IPS DF 19.7 (cell line): ENCODE data around the gene GNAS.
A peak's percentile ranks its signal among the peaks of the same experiment; 100 is the strongest.
"Not testable (repeated sequence)": the region's sequence is repeated elsewhere in the genome, so short reads cannot be mapped to it uniquely, and the experiment has no call there.

Experiments
- DNase-seq: peaks from one replicate; pipeline ENCODE4 v3.0.0-alpha.2; 2013; ENCODE audit warnings: low read depth, low spot score

GNAS gene

DNA sequence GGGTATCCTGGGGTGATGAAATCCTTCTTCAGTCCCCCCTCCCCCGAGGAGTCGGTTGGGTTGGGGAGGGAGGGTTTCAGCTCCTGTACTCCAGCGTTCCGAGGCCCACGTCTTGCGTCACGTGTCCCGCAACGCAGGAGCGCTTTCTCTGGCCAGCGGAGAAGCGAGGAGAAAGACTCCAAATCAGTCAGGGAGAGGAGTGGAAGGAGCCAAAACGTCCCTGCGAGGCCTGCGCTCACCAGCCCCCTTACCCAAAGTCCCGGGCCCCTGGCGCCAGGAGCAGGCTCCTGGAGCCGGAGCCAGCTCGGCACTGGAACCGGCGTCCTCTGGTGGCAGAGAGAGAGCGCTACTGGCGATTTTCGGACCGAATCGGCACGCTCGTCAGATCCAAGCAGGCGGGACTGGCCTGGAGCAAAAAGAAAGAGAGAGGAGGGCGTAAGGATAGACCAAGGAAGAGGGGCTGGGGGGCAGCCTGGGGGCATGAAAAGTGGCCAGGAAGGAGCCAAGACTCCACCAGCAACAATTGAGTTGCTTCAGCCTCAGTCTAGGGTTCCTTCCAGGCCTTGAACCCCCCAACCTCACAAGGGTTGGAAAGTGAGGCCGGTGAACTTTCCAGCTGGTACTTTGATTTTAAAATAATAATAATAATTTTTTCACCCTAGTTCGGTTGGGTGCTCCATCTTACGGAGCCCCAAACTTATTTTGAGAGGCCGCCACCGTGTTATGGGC is at the start of gene GNAS:
GNAS (plus strand) TSS at position 174 of the 729 bp plus-strand sequence.
- DNase-seq, result peak; percentile 72

DNA sequence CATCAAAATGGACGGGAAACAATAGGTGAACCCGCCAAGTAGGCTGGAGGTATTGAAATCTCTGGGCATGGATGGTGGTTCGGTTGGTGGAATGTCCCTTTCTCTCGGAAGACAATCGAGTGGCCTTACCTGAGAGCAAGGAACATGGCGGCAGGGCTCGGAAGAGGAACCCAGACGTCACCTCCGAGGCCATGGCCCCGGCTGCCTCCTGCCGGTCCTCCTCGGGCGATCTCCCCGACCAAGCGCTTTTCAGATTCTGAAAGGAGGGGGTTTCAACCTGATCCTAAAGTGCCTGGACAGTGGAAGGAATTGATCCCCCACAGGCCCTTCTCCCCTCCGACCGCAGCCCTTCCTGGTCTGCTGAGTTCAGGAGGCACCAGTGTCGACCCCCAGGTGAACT is 49.0 kb upstream of the GNAS start:
- DNase-seq, result no peak

DNA sequence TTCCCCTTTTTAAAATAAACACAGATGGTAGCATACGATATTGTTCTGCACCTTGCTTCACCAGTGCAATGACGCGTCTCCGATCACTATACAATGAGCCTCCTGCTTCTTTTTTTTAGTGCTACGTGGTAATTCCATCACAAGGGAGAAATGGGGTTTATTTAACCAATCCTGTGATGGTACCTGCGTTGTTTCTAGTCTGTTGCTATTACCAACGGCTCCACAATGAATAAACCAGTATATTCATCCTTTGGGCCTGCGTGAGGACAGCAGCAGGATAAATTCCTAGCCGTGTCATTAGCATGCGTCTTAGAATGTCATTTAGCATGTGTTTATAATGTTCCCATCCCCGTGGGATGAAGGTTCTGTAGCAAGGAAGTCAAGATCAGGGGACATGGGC is 44.7 kb upstream of the GNAS start:
- no peak for DNase-seq

DNA sequence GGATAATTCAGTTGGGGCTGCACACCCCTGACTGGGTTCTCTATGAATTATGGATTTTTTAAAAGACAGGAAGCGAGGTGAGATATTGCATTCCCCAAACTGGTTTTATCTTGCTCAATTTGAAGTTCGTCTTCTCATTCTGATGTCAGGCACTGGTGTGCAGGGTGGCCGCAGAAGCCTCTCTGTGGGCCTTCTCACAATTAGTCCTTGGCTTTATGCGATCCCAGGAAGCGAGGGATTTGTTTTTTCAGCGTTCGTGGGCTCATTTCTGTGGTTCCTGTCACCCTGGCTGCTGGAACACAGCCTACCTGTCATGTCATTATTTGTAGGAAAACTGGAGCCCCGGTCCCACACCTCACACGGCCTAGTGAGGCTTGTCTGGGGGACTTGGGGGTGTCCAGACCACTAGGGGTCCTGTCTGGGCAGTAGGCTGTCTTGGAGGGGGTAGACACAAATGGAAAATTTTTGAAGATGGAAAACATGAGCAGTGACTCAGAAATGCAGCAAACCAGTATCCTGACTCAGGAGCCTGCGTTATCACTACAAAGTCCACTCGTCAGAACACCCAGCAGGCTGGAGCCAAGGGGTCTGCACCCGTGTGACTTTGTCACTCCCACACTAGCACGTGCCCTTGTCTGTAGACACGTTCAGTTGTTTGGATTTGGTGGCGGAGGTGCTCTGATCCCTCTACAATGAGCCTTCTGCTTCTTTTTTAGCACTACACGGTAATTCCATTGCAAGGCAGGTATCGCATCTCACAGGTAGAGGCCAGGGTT is 44.1 kb upstream of the GNAS start:
- no peak for DNase-seq

DNA sequence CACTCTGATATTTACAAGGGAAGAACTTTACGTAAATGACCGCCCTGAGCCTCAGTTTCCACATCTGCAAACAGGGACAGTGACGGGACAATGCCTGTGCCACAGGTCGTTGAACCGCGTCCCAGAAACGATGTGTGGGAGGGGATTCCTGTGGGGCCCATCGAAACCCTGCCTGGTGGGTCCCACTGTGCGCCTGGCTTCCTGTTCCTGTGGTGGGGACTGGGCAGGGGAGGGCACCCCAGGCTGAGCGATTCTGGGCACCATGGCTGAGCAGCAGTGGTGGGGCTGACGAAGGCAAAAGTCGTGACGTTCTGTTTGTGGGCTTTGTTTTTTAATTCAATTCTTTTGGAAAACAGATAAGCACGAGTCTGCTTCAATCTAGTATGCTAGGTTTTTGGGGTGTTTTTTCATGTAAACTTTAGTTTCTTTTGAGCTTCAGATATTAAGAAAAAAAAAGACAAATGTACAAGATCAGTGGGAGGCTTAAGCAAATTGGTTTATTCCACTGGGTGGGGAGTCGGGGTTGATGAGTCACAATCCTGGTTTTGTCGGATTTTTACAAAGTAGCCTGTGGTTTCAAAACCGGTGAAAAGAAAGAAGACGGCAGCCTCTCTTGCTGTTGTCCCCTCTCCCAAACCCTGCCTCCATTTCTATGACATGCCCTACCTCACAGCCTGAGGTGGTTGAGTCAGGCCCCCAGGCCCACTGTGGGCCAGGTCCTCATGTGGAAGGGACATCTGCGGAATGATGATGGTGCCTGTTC is 42.2 kb upstream of the GNAS start:
- DNase-seq, result no peak

DNA sequence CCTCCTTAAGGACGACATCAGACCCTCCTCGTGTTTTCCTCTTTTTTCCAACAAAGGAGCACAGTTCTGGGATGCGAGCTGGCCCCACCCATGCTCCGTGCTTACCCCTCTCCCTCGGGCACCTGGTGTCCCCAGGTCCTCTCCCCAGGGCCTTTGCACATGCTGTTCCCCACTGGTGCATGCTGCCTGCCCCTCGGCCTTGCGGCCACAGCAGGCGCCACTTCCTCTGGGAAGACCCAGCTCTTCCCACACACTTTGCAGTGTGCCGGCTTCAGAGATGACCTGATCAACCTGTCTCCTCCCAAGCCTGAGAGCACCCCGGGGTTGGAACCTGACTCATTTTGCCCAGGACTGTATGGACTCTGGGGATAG is 41.7 kb upstream of the GNAS start:
- DNase-seq, result no peak

DNA sequence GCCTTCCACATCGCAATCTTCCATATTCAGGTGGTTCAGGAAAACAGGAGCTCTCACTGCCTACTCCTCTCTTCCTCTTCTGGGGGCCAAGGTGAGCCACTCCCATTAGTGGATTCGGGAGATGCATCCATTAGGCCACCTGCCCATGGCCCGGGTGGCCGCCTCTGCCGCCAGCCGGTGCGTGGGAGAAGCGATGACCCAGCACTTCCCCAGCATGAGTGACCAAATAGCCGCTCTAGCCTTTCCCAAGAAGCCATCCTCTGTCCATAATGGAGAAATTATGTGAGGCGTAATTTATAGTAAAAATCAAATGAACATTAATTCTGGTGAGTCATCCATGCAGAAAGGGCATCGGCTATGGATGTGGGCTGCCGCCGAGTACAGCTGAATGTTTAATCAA is 41.2 kb upstream of the GNAS start:
- DNase-seq, result no peak

DNA sequence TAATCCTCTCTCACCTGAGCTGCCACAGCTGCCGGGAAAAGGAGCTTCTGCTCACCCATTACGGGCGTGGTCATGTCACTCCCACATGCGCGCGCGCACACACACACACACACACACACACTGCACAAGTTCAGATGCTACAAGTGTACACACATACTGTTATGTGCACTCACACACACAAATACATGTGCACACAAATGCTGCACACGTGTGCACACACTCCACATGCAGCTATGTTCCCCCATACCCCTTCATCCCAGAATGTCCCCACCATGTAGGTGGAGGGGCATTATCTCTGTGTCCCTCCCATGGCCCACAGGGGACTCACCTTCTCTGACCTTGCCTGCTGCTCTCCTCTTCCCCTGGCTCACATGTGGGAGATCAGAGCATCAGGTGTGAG is 39.1 kb upstream of the GNAS start:
- DNase-seq, result no peak

DNA sequence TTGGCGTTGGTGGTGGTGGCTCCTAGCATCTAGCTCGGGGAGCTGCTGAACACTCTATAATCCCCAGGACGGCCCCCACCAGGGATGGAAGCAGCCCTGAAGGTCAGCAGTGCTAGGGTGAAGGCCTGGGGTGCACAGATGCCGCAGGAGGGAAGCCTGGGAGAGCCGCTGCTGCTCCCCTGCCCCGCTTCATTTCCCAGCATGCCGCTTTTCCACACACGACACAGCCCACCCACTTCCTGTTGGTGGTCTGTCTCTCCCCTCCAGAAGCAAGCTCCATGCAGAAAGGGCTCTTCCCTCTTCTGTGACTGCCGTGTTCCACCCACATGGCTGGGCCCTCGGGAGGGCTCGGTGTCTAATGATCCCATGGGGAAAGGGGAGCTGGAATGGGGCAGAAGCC is 37.1 kb upstream of the GNAS start:
- DNase-seq, result no peak

DNA sequence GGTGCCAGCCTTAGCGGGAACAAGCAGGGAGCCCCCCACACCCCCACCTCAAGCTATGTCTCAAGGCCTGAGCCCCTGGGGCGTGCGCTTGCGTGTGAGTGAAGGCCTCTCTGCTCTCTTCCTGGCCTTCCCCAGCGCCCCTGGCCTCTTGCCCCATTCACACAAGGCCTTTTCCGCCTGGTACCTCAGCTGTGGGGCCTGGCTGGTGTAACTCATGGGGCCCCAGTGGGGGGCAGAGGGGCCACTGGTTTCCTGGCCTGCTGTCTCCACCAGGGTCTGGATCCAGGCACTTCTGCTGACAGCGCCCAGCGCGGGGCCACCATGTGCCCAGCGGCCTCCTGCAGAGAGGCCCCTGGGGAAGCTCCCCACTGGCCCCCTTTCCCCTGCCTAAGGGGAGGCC is 36.5 kb upstream of the GNAS start:
- no peak for DNase-seq

DNA sequence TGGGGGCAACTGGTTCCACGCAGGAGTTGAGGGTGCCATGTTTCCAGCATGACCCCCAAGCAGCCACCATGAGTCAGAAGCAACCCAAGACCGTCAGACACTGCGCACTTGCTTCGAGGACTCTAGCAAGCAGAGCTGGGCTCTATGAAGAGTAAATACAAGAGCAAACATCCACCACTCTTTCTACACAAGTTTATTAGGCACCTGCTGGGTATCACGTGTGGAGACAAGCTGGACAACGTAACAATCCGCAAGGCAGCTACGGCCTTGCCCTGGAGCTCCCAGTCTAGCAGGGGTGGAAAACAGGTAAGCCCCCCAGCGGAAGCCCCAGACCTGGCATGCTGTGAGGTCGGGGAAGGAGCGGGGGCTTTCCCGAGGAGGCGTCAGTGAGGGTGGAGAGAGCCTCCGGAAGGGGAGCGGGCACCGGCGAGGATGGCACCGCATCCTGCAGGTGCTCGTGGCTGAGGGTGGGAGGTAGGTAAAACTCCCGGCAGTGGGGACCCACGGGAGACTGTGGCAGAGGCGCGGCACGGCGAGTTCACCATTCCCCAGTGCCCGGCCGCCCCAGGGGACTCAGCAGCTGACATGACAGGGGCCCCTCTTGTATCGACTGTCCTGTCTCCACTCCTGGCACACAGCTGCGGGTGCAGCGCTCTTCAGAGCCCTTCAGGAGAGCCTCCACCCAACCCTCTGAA is 35.4 kb upstream of the GNAS start:
- DNase-seq, result no peak

DNA sequence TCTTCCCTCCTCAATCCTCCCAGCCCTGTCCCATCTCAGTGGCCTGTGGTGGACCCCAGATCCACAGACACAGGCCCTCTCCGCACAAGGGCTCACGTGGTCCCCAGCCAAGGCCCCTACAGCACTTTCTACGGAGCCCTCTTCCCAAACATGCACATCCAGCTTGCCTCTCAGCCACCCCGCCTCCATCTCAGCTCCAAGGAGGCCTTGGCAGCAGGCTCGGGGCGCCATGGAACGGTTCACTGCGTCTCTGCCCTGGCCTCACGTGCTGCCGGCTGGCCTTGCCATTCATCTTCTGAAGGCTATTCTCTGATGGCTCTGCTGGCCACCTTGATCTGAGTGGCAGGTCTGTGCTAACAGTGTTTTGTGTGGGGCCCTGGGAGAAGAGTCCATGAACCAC is 34.8 kb upstream of the GNAS start:
- no peak for DNase-seq

DNA sequence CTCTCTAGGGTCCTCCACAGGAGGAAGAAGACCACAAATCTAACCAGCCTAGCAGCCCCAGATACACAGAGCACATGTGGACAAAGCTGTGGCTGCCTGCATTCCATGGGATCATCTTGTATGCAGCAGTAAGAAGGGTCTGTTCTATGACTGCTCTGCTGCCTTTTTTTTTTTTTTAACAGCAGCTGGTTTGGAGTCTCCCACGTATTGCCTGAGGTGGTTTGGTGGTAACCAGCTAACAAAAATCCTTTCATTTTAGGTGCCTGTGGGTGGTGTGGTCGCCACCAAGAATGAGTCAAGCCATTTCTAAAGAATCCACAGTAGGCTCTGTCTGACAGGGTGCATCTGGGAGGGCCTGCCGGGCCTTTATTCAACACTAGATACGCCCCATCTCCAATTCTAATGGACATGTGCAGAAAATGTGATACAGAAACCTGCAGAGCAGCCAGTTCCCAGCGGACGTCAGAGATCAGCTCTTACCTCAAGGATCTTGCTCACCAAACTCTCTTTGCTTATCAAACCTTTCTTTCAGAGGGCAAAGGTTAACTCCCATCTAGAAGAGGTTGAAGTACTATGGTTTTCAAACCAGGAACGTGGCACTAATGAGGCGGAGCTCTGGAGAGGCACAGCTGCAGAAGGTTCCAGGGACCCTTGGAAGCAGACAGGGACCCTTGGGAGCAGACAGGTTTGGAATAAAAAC is 33.8 kb upstream of the GNAS start:
- no peak for DNase-seq

DNA sequence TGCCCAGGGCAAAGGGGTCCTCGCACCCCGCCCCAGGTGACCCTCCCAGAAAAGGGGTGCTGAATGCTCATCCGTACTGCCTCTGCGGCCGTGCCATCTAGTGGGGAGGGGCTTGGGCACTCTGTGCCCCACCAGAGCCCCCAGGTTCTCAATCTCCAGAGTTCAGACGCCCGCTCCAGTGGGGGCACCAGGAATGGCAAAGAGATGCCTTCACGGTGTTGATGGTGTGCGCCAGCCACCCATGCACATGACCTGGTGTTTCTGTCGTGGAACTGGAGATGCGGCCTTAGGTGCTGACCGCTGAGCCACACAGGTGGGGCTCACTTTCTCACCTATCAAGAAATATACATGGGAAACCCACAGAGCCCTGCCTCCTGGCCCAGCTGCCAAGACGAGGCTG is 32.6 kb upstream of the GNAS start:
- DNase-seq, result no peak

DNA sequence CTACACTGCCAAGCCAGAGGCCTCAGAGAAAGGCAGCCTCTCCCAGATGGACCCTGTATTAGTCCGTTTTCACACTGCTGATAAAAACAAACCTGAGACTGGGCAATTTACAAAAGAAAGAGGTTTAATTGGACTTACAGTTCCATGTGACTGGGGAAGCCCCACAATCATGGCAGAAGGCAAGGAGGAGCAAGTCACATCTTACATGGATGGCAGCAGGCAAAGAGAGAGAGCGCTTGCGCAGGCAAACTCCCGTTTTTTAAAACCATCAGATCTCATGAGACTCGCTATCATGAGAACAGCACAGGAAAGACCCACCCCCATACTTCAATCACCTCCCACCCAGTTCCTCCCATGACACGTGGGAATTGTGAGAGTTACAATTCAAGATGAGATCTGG is 32.0 kb upstream of the GNAS start:
- not testable (repeated sequence) for DNase-seq

DNA sequence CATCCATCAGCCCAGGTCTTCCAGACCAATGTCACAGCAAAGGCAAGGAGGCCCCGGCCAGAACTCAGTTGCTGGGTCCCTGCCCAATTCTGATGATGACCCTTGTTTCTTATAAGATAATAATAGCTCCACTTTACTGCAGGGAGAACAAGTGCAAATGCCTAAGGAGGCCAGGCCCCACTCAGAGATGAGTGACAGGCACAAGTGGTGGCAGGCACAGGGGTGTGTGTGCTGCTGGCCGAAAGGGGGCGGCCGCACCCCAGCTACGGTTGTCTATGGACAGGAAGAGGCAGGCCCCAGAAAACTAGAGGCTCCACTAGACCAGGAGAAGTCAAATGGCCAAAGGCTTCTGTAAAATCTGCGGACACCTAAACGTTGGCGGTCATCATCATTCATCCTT is 30.4 kb upstream of the GNAS start:
- no peak for DNase-seq

DNA sequence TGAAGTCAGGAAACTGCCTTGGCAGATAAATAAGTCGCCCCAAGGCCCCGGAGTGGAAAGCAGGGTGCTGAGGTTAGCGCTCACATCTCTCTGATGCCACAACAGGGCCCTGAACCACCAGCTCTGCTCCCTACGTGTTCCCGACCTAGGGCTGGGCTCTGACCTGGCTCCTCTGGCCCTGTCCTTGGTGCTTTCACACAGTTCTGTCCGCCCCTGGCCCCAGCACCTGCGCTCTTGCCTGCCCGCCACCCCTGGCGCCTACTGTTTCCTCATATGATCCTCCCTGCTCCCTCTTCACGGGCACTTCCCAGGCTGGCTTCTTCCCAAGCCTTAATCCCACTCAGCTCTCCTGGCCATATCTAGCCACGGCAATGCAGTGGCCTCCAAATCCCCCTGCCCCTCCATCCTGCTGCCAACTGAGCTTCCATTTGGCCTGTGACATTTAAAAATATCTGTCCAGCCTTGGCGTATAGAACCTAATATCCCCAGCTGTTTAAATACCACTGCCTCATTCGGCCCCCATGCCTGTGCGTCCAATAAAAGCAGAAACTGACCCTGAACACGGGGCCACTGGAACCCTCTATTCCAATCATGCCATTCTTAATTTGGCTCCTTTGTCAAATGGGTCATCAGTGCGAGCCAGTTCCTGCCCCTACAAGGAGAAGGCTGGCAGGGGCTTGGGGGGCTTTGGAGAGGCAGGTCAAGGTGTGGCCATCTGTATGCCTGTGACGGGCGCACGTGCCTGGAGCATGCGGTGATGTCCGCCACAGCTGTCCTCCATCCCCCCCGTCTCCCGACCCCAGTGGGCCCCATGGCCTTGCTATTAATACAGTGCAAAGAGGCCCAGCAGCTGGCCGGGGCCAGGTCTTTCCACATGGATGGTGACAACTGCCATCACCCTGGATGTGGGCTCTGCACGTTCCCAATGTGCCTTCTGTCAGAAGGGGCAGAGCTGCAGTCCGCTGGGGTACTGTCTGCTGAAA is 29.5 kb upstream of the GNAS start:
- no peak for DNase-seq

DNA sequence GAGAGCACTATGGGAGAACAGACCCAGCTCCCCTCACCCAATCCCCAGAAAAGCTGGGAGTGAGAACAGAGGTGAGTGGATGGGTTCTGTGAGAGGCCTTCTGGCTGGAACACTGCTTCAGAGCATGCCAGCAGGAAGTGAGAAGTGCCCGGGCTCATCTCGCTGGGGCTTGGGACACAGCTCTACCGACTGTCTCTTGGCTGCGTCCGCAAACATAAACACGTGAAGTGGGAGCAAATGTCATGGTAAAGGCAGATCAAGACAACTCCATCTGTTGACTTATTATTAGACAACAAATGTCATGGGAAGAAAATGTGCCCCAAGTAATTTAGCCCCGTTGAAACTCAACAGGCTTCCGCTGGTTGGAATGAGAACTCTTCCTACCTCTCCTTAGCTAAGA is 27.7 kb upstream of the GNAS start:
- DNase-seq, result no peak

DNA sequence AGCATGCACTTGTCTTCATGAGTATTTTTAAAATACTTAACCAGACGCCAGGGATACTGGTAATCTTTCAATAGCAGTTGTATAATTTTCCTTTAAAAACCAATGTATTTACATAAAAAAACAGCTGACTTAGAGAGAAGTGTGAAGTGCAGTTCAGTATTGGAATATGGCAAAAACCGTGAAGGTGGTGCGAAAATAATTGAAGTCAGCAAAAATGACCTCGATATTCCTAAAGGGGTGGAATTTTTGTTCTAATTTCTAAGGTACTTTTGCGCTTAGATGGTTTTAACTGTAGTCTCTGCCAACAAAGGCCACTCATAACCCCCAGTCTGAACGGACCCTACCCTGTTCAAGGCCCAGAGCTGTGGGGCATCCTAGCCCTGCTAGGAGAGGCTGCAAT is 27.1 kb upstream of the GNAS start:
- DNase-seq, result no peak

DNA sequence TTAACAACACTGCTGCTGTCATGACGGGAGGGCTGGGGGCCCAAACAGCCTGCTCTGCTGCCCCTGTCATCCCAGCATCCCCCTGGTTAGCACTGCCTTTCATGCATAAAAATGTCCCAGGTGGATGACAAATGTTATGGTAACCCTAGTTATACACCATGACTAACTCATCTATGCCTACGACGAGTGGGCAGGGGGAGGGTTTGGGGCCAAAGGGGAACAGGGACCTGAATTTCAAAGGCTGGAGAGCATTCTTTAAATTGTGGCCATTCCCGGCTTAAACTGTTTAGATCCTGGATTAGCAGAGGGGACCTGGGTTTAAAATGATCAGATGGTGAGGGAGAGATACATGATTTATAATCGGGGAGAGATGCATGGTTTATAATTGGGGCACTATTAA is 26.2 kb upstream of the GNAS start:
- no peak for DNase-seq
